ENCODE measurements around the gene SEPTIN8. TPM values are rescaled to one million over a fixed set of nuclear protein-coding genes. Genes with fewer than 3 reads are reported as not detected.

The SEPTIN8 gene
- total RNA-seq, 2 experiments from 2014 or later: 10.6 to 15.5 TPM

GRCh38 chr5:132770476-132771159 is 6.4 kb downstream of the SEPTIN8 start:
- H3K9me2 ChIP-seq (ENCODE audit: insufficient read depth, low read length): no peaks in the 10 kb centered on the region
- intact Hi-C loops (cut with micrococcal nuclease; ENCODE audit: unreplicated experiment): no loop called here
- CTCF ChIA-PET (ENCODE audit: unreplicated experiment): no interaction called here
- H3K4me3 ChIP-seq (ENCODE audit: low read depth, low read length, poor library complexity, severe bottlenecking): no peak overlapping the region
- no peak overlapping the region for H2AFZ ChIP-seq (ENCODE audit: low read length)
- no peak overlapping the region for H3K27ac ChIP-seq (ENCODE audit: low read depth, low read length, poor library complexity, severe bottlenecking)
- DNase-seq (ENCODE audit: low spot score): no peak
- no peaks in the 10 kb centered on the region for H4K20me1 ChIP-seq (ENCODE audit: insufficient read depth, low read length)
- POLR2A ChIA-PET: no interaction called here
- no peaks in the 10 kb centered on the region for H3K9me3 ChIP-seq (ENCODE audit: low read length)
- no peaks in the 10 kb centered on the region for H3K36me3 ChIP-seq (ENCODE audit: insufficient read depth, low read length)
- BruUV-seq (replicated peaks): no TSS peak
- no peaks in the 10 kb centered on the region for H3K4me1 ChIP-seq (ENCODE audit: insufficient read depth, low read length, poor library complexity, severe bottlenecking)
- no peak for TF ChIP-seq EZH2phosphoT487 (IDR thresholded peaks at IDR 0.05; ENCODE audit: borderline replicate concordance, low read depth, low read length)
- TF ChIP-seq CTCF (conservative IDR thresholded peaks at IDR 0.05; ENCODE audit: low read length): no peak
- no peak overlapping the region for H3K4me2 ChIP-seq (ENCODE audit: low read length)
- no peaks in the 10 kb centered on the region for H3K79me2 ChIP-seq (ENCODE audit: insufficient read depth, low read depth, low read length)

GRCh38 chr5:132768485-132768868 is 8.6 kb downstream of the SEPTIN8 start:
- ChIA-PET POLR2A (no interaction called here), CTCF (ENCODE audit: unreplicated experiment) (no interaction called here)
- no peaks in the 10 kb centered on the region for H3K9me2 ChIP-seq (ENCODE audit: insufficient read depth, low read length)
- H2AFZ ChIP-seq (ENCODE audit: low read length): no peak overlapping the region
- intact Hi-C loops (cut with micrococcal nuclease; ENCODE audit: unreplicated experiment): no loop called here
- H3K4me2 ChIP-seq (ENCODE audit: low read length): no peak overlapping the region
- no peaks in the 10 kb centered on the region for H3K4me1 ChIP-seq (ENCODE audit: insufficient read depth, low read length, poor library complexity, severe bottlenecking)
- no peaks in the 10 kb centered on the region for H3K79me2 ChIP-seq (ENCODE audit: insufficient read depth, low read depth, low read length)
- H3K4me3 ChIP-seq (ENCODE audit: low read depth, low read length, poor library complexity, severe bottlenecking): no peak overlapping the region
- TF ChIP-seq EZH2phosphoT487 (IDR thresholded peaks at IDR 0.05; ENCODE audit: borderline replicate concordance, low read depth, low read length) (no peak), CTCF (conservative IDR thresholded peaks at IDR 0.05; ENCODE audit: low read length) (no peak)
- H4K20me1 ChIP-seq (ENCODE audit: insufficient read depth, low read length): no peaks in the 10 kb centered on the region
- H3K27ac ChIP-seq (ENCODE audit: low read depth, low read length, poor library complexity, severe bottlenecking): no peak overlapping the region
- H3K36me3 ChIP-seq (ENCODE audit: insufficient read depth, low read length): no peaks in the 10 kb centered on the region
- DNase-seq (ENCODE audit: low spot score): no peak
- H3K9me3 ChIP-seq (ENCODE audit: low read length): no peaks in the 10 kb centered on the region
- no TSS peak for BruUV-seq (replicated peaks)

- Histone ChIP-seq H3K4me2 (ENCODE audit: low read length) (no peak overlapping the region), H4K20me1 (ENCODE audit: insufficient read depth, low read length) (no peaks in the 10 kb centered on the region), H3K79me2 (ENCODE audit: insufficient read depth, low read depth, low read length) (no peaks in the 10 kb centered on the region), H2AFZ (ENCODE audit: low read length) (no peak overlapping the region), H3K4me1 (ENCODE audit: insufficient read depth, low read length, poor library complexity, severe bottlenecking) (no peaks in the 10 kb centered on the region), H3K36me3 (ENCODE audit: insufficient read depth, low read length) (no peaks in the 10 kb centered on the region), H3K9me2 (ENCODE audit: insufficient read depth, low read length) (no peaks in the 10 kb centered on the region), H3K27ac (ENCODE audit: low read depth, low read length, poor library complexity, severe bottlenecking) (no peak overlapping the region), H3K4me3 (ENCODE audit: low read depth, low read length, poor library complexity, severe bottlenecking) (no peak overlapping the region), H3K9me3 (ENCODE audit: low read length) (no peaks in the 10 kb centered on the region)
- no peak for DNase-seq (ENCODE audit: low spot score)
- intact Hi-C loops (cut with micrococcal nuclease; ENCODE audit: unreplicated experiment): no loop called here
- CTCF ChIA-PET (ENCODE audit: unreplicated experiment): interaction anchor here (0.8 kb wide), 1 partner anchor 12 kb away, joined by 3 read pairs; no protein-coding TSS in a partner anchor
- no TSS peak for BruUV-seq (replicated peaks)
- POLR2A ChIA-PET: no interaction called here
- no peak for TF ChIP-seq EZH2phosphoT487 (IDR thresholded peaks at IDR 0.05; ENCODE audit: borderline replicate concordance, low read depth, low read length)
- TF ChIP-seq CTCF (conservative IDR thresholded peaks at IDR 0.05; ENCODE audit: low read length): no peak
Measured at GRCh38 chr5:132767150-132767549, 9.9 kb downstream of the SEPTIN8 start.
